ENCODE results near the gene CERS2. TPM values are rescaled to one million over a fixed set of nuclear protein-coding genes. Genes with fewer than 3 reads are reported as not detected.

The CERS2 gene
- total and polyA plus RNA-seq, 2 of the 13 experiments (the other 11 are each of a cell fraction or from before 2014, with no cell fraction given), result 269 to 298 TPM

GRCh38 chr1:150970808-150971582 is 3.6 kb downstream of the CERS2 start (continued):
- TF ChIP-seq GMEB1 (CRISPR knock-in tag; IDR thresholded peaks at IDR 0.05; ENCODE audit: borderline replicate concordance), result 0 out of 2 replicates have a peak, but pooled peaks have one; percentile 33
- TF ChIP-seq ZBTB44 (CRISPR knock-in tag; IDR thresholded peaks at IDR 0.05), result no peak
- TF ChIP-seq ZNF10 (CRISPR knock-in tag; IDR thresholded peaks at IDR 0.05; ENCODE audit: borderline replicate concordance, low read depth), result no peak
- peak; percentile 83; the same call in 1 of the 2 replicates for TF ChIP-seq ZNF317 (CRISPR knock-in tag; IDR thresholded peaks at IDR 0.05)
- 0 out of 2 replicates have a peak, but pooled peaks have one; percentile 53 for TF ChIP-seq ZHX2 (IDR thresholded peaks at IDR 0.05; ENCODE audit: low read depth)
- no peak for TF ChIP-seq ZHX2 (CRISPR knock-in tag; IDR thresholded peaks at IDR 0.05; ENCODE audit: borderline replicate concordance)
- peak; percentile 46; the same call in 1 of the 2 replicates for TF ChIP-seq PBX2 (CRISPR knock-in tag; IDR thresholded peaks at IDR 0.05)
- peak; percentile 60; the same call in 1 of the 2 replicates for TF ChIP-seq ZGPAT (CRISPR knock-in tag; IDR thresholded peaks at IDR 0.05)
- TF ChIP-seq NCOA5 (CRISPR knock-in tag; IDR thresholded peaks at IDR 0.05), result no peak
- peak; percentile 61; the same call in 1 of the 2 replicates for TF ChIP-seq ZNF501 (CRISPR knock-in tag; IDR thresholded peaks at IDR 0.05)
- TF ChIP-seq NR2F6 (IDR thresholded peaks at IDR 0.05), result peak; percentile 94
- TF ChIP-seq NR2F6 (CRISPR knock-in tag; IDR thresholded peaks at IDR 0.05), result peak; percentile 97
- peak; percentile 43; the same call in 1 of the 2 replicates for TF ChIP-seq KDM2A (CRISPR knock-in tag; IDR thresholded peaks at IDR 0.05; ENCODE audit: borderline replicate concordance, low read depth)
- peak; percentile 86 for TF ChIP-seq ZNF350 (CRISPR knock-in tag; IDR thresholded peaks at IDR 0.05; ENCODE audit: borderline replicate concordance, low read depth)
- TF ChIP-seq ZFX (CRISPR knock-in tag; IDR thresholded peaks at IDR 0.05; ENCODE audit: low read depth), result 0 out of 2 replicates have a peak, but pooled peaks have one; percentile 5
- peak; percentile 14; the same call in 1 of the 2 replicates for TF ChIP-seq HHEX (CRISPR knock-in tag; IDR thresholded peaks at IDR 0.05)
- no peak for TF ChIP-seq ZBTB1 (CRISPR knock-in tag; IDR thresholded peaks at IDR 0.05; ENCODE audit: borderline replicate concordance)
